GM12873 (cell line): Measurements from ENCODE around the gene PTPRR.

Source experiments
- CTCF ChIP-seq: IDR thresholded peaks from 2 replicates; pipeline ENCODE4 v1.5.1; 2012; ENCODE audit warnings: low read depth, mild to moderate bottlenecking, moderate library complexity, low read length, control low read depth; ENCODE audit not compliant: insufficient read depth; ENCODE audit errors: missing control alignments

Gene PTPRR

GRCh38 chr12:70643939-70644338 lies 276.6 kb downstream of the PTPRR start:
- TF ChIP-seq CTCF, result no peak

GRCh38 chr12:70641691-70642090 lies 278.8 kb downstream of the PTPRR start:
- TF ChIP-seq CTCF, result no peak

- no peak for TF ChIP-seq CTCF
These were observed 279.6 kb downstream of the PTPRR start for GRCh38 chr12:70640901-70641300.

- no peak for TF ChIP-seq CTCF
These were observed 281.0 kb downstream of the PTPRR start for GRCh38 chr12:70639535-70639934.

GRCh38 chr12:70638639-70639360 lies 281.7 kb downstream of the PTPRR start:
- TF ChIP-seq CTCF, result no peak

GRCh38 chr12:70637303-70638085 lies 283.0 kb downstream of the PTPRR start, which contains the start of gene PTPRB:
Gene PTPRB (minus strand): TSS chr12:70637429. CDS start chr12:70637395, 34 bp downstream.
- no peak for TF ChIP-seq CTCF

- no peak for TF ChIP-seq CTCF
These were observed 284.8 kb downstream of the PTPRR start for GRCh38 chr12:70635755-70636154.
